ENCODE results near the gene DAAM1. TPM values are rescaled to one million over a fixed set of nuclear protein-coding genes. Genes with fewer than 3 reads are reported as not detected.

Gene DAAM1
- total RNA-seq, 1 donor, result 19.5 TPM

- Histone ChIP-seq H2AFZ (ENCODE audit: low read length) (no peak overlapping the region), H3K36me3 (ENCODE audit: insufficient read depth, low read length) (peaks cover 18% of the 10 kb centered on the region), H3K9me3 (ENCODE audit: low read depth, low read length) (no peaks in the 10 kb centered on the region), H3K4me2 (ENCODE audit: insufficient read depth, low read length) (no peak overlapping the region), H3K27me3 (ENCODE audit: insufficient read depth, low read length) (no peaks in the 10 kb centered on the region), H3K27ac (ENCODE audit: low read depth, low read length) (no peak overlapping the region), H3K79me2 (ENCODE audit: insufficient read depth, low read length) (no peaks in the 10 kb centered on the region), H3K4me1 (ENCODE audit: insufficient read depth, low read length) (peaks cover 14% of the 10 kb centered on the region), H3K4me3 (ENCODE audit: insufficient read depth, low read length) (no peak overlapping the region), H4K20me1 (ENCODE audit: insufficient read depth, low read length) (no peaks in the 10 kb centered on the region)
- TF ChIP-seq, protein P1, sequence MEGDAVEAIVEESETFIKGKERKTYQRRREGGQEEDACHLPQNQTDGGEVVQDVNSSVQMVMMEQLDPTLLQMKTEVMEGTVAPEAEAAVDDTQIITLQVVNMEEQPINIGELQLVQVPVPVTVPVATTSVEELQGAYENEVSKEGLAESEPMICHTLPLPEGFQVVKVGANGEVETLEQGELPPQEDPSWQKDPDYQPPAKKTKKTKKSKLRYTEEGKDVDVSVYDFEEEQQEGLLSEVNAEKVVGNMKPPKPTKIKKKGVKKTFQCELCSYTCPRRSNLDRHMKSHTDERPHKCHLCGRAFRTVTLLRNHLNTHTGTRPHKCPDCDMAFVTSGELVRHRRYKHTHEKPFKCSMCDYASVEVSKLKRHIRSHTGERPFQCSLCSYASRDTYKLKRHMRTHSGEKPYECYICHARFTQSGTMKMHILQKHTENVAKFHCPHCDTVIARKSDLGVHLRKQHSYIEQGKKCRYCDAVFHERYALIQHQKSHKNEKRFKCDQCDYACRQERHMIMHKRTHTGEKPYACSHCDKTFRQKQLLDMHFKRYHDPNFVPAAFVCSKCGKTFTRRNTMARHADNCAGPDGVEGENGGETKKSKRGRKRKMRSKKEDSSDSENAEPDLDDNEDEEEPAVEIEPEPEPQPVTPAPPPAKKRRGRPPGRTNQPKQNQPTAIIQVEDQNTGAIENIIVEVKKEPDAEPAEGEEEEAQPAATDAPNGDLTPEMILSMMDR (IDR thresholded peaks at IDR 0.05; ENCODE audit: extremely low read depth, low read depth, low read length), result no peak
- DNase-seq (ENCODE audit: insufficient read length, low spot score, missing footprints), result no peak
Observed at GRCh38 chr14:59342516-59343484, 154.3 kb downstream of the DAAM1 start.

DNA sequence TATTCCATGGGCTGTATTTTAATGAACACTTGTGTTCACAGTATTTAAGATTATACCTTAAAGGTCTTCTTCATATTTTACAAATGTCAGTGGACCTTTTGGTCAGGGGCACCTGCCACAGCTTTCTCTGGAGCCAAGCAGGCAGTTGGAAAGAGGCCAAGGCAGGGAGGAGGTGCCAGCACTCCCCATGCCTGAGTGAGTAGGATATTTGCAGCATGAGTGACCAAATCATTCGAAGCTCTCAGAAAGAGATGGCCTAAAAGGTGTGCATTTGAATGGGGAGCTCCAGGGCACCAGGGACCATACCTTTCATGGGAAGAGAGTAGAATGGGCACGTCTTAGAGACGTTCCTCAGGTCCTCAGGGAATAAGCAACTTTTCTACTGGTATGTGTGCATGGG lies 155.1 kb downstream of the DAAM1 start:
- Histone ChIP-seq H3K9me3 (ENCODE audit: low read depth, low read length) (no peaks in the 10 kb centered on the region), H3K4me1 (ENCODE audit: insufficient read depth, low read length) (peaks cover 14% of the 10 kb centered on the region), H2AFZ (ENCODE audit: low read length) (no peak overlapping the region), H3K36me3 (ENCODE audit: insufficient read depth, low read length) (peaks cover 23% of the 10 kb centered on the region), H4K20me1 (ENCODE audit: insufficient read depth, low read length) (no peaks in the 10 kb centered on the region), H3K4me3 (ENCODE audit: insufficient read depth, low read length) (no peak overlapping the region), H3K4me2 (ENCODE audit: insufficient read depth, low read length) (no peak overlapping the region), H3K27me3 (ENCODE audit: insufficient read depth, low read length) (no peaks in the 10 kb centered on the region), H3K27ac (ENCODE audit: low read depth, low read length) (no peak overlapping the region), H3K79me2 (ENCODE audit: insufficient read depth, low read length) (no peaks in the 10 kb centered on the region)
- DNase-seq (ENCODE audit: insufficient read length, low spot score, missing footprints), result no peak
- TF ChIP-seq, protein P1 (IDR thresholded peaks at IDR 0.05; ENCODE audit: extremely low read depth, low read depth, low read length), result no peak

DNA sequence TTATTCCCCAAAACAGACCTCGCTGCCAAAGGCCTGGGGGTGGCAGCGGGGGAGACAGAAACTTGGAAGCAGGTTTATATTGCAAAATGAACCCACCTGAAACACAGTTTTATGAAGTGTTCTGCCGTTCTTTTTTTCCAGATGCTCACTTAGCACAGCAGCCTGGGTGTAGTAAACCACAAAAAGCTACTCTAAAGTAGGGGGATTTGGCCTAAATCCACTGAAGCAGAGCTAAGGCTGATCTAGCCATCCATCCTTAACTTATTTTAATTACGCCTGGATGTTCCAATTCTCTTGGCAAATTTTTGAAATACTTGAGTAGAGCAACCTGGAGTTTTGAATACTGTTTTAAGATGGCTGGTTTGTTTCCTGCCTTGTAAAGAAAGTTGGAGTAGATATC lies 155.5 kb downstream of the DAAM1 start:
- Histone ChIP-seq H3K4me1 (ENCODE audit: insufficient read depth, low read length) (peaks cover 14% of the 10 kb centered on the region), H3K27ac (ENCODE audit: low read depth, low read length) (no peak overlapping the region), H4K20me1 (ENCODE audit: insufficient read depth, low read length) (no peaks in the 10 kb centered on the region), H3K9me3 (ENCODE audit: low read depth, low read length) (no peaks in the 10 kb centered on the region), H2AFZ (ENCODE audit: low read length) (no peak overlapping the region), H3K4me3 (ENCODE audit: insufficient read depth, low read length) (no peak overlapping the region), H3K27me3 (ENCODE audit: insufficient read depth, low read length) (no peaks in the 10 kb centered on the region), H3K36me3 (ENCODE audit: insufficient read depth, low read length) (peaks cover 23% of the 10 kb centered on the region), H3K4me2 (ENCODE audit: insufficient read depth, low read length) (no peak overlapping the region), H3K79me2 (ENCODE audit: insufficient read depth, low read length) (no peaks in the 10 kb centered on the region)
- no peak for DNase-seq (ENCODE audit: insufficient read length, low spot score, missing footprints)
- TF ChIP-seq, protein P1 (IDR thresholded peaks at IDR 0.05; ENCODE audit: extremely low read depth, low read depth, low read length), result no peak

DNA sequence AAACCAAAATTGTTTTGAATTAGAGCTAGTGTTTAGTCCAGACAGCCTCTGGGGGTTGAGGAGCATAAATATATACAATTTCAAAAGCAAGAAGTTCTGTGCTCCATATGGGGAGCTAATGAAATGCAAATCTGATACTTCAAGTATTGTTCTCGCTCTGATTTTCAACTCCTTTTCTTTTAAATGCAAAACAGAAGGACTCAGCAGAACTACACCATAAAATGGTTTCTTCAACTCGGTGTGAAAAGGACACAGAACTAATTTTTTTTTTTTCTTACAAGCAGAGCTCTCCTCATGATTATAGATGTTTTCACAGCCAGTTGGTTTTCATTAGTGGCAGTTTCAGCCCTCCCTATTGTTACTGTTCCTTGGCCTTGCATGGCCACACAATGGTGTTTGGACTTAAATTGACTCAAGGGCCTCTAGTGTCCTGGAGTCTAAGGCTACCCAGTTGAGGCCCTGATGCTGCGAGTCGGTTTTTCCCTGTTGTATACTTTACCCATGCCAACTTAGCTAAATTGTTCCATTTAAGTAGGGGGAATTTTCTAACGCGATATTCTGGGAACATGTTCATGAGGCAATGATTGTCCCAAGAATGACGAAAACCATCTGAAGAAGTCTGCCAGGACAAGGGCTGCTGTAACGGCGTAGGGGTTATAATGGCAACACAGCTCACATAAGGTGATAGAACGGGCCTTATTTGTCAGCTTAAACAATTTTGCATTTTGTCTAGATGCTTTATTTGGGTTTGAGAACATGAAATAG lies 156.4 kb downstream of the DAAM1 start:
- no peak overlapping the region for H3K27ac ChIP-seq (ENCODE audit: low read depth, low read length)
- H3K27me3 ChIP-seq (ENCODE audit: insufficient read depth, low read length), result no peaks in the 10 kb centered on the region
- H3K4me3 ChIP-seq (ENCODE audit: insufficient read depth, low read length), result no peak overlapping the region
- H3K36me3 ChIP-seq (ENCODE audit: insufficient read depth, low read length), result peaks cover 19% of the 10 kb centered on the region
- H4K20me1 ChIP-seq (ENCODE audit: insufficient read depth, low read length), result no peaks in the 10 kb centered on the region
- TF ChIP-seq, protein P1 (IDR thresholded peaks at IDR 0.05; ENCODE audit: extremely low read depth, low read depth, low read length), result no peak
- no peak overlapping the region for H2AFZ ChIP-seq (ENCODE audit: low read length)
- peaks cover 14% of the 10 kb centered on the region for H3K4me1 ChIP-seq (ENCODE audit: insufficient read depth, low read length)
- H3K9me3 ChIP-seq (ENCODE audit: low read depth, low read length), result no peaks in the 10 kb centered on the region
- H3K79me2 ChIP-seq (ENCODE audit: insufficient read depth, low read length), result no peaks in the 10 kb centered on the region
- no peak overlapping the region for H3K4me2 ChIP-seq (ENCODE audit: insufficient read depth, low read length)
- DNase-seq (ENCODE audit: insufficient read length, low spot score, missing footprints), result no peak

Data from osteoblast (primary cell).